ENCODE measurements around the gene COQ3.
A peak's percentile ranks its signal among the peaks of the same experiment; 100 is the strongest.

Gene COQ3

GRCh38 chr6:99393698-99394531, at the start of gene COQ3:
COQ3 (minus strand) TSS chr6:99394195; CDS start chr6:99394179, 16 bp downstream.
- DNase-seq (ENCODE audit: low read depth, low spot score), result peak; percentile 29

- no peak for DNase-seq (ENCODE audit: low read depth, low spot score)
These were observed 40.9 kb upstream of the COQ3 start for GRCh38 chr6:99434702-99435530.

- DNase-seq (ENCODE audit: low read depth, low spot score), result no peak
These were observed 38.9 kb upstream of the COQ3 start for GRCh38 chr6:99432877-99433276.

- no peak for DNase-seq (ENCODE audit: low read depth, low spot score)
These were observed 37.9 kb upstream of the COQ3 start for GRCh38 chr6:99431901-99432300.

GRCh38 chr6:99427988-99428387, 34.0 kb upstream of the COQ3 start:
- DNase-seq (ENCODE audit: low read depth, low spot score), result no peak

- DNase-seq (ENCODE audit: low read depth, low spot score), result no peak
These were observed 32.4 kb upstream of the COQ3 start for GRCh38 chr6:99426451-99426757.

GRCh38 chr6:99425647-99426450, 31.9 kb upstream of the COQ3 start:
- peak; percentile 19 for DNase-seq (ENCODE audit: low read depth, low spot score)

- DNase-seq (ENCODE audit: low read depth, low spot score), result peak; percentile 68
These were observed 31.0 kb upstream of the COQ3 start, which contains the start of gene PNISR for GRCh38 chr6:99424761-99425646. PNISR (minus strand) TSS chr6:99425308; CDS start chr6:99414659, 10,649 bp downstream.

- no peak for DNase-seq (ENCODE audit: low read depth, low spot score)
These were observed 30.0 kb upstream of the COQ3 start for GRCh38 chr6:99424022-99424421.

GRCh38 chr6:99422912-99423311, 28.9 kb upstream of the COQ3 start:
- no peak for DNase-seq (ENCODE audit: low read depth, low spot score)

- DNase-seq (ENCODE audit: low read depth, low spot score), result no peak
These were observed 23.1 kb upstream of the COQ3 start for GRCh38 chr6:99416892-99417767.

- DNase-seq (ENCODE audit: low read depth, low spot score), result no peak
These were observed 22.2 kb upstream of the COQ3 start for GRCh38 chr6:99416226-99416625.

- DNase-seq (ENCODE audit: low read depth, low spot score), result no peak
These were observed 21.5 kb upstream of the COQ3 start for GRCh38 chr6:99415446-99415845.

GRCh38 chr6:99412065-99412464, 18.1 kb upstream of the COQ3 start:
- DNase-seq (ENCODE audit: low read depth, low spot score), result no peak

GRCh38 chr6:99409672-99410071, 15.7 kb upstream of the COQ3 start:
- no peak for DNase-seq (ENCODE audit: low read depth, low spot score)

GRCh38 chr6:99407076-99407475, 13.1 kb upstream of the COQ3 start:
- DNase-seq (ENCODE audit: low read depth, low spot score), result no peak

GRCh38 chr6:99402448-99402847, 8.5 kb upstream of the COQ3 start:
- no peak for DNase-seq (ENCODE audit: low read depth, low spot score)

- DNase-seq (ENCODE audit: low read depth, low spot score), result no peak
These were observed 3.3 kb upstream of the COQ3 start for GRCh38 chr6:99397287-99397686.

GRCh38 chr6:99393366-99393697, 663 bp downstream of the COQ3 start:
- no peak for DNase-seq (ENCODE audit: low read depth, low spot score)

- no peak for DNase-seq (ENCODE audit: low read depth, low spot score)
These were observed 3.1 kb downstream of the COQ3 start for GRCh38 chr6:99390896-99391295.
